GM04503 (cell line): Measurements from ENCODE around the gene DISC1.
A peak's percentile ranks its signal among the peaks of the same experiment; 100 is the strongest.
"Not testable (repeated sequence)": the region's sequence is repeated elsewhere in the genome, so short reads cannot be mapped to it uniquely, and the experiment has no call there.

Experiments
- DNase-seq: peaks from one replicate; pipeline ENCODE4 v3.0.0-alpha.2; 2012; ENCODE audit warnings: low read depth

DISC1 gene

GRCh38 chr1:231626535-231626950 lies at the start of gene DISC1:
Gene DISC1 (plus strand): TSS chr1:231626790. CDS start chr1:231626868, 78 bp downstream.
- DNase-seq: no peak

- no peak for DNase-seq
These were observed 49.5 kb upstream of the DISC1 start for GRCh38 chr1:231576804-231577718.

- DNase-seq: no peak
These were observed 45.7 kb upstream of the DISC1 start for GRCh38 chr1:231580874-231581273.

DNA sequence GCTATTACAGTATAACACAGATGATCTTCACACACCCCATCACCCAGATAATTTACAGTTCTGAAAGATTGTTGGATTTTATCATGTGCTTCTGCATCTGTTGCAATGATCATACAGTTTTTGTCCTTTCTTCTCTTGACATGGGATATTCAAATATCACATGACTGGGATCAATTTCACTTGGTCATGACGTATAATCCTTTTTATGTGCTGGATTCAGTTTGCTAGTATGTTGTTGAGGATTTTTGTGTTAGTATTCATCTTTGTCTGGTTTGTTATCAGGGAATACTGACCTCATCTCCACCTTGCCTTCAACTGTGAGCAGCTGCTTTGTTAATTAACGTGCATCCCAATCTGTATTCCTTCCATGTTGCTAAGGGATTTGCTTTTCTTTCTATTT lies 44.7 kb upstream of the DISC1 start:
- DNase-seq: no peak

DNA sequence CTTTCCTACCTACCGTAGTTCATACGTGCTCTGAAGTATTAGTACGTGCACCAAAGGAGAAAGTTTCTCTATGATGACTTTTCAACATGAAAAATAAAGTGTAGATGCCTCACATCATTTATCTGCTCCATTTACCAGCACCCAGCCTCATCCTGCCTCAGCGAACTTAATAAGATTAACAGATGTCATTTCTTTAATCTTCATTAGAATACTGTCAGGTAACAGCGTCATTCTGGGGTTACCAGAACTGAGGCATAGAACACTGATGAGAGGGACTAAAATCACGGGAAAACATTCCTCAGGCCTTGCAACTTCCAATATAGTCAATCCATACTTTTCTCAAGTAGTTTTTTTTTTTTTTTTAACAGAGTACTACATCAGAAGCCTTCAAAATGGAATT lies 43.2 kb upstream of the DISC1 start:
- no peak for DNase-seq

- peak; percentile 22 for DNase-seq
These were observed 42.5 kb upstream of the DISC1 start for GRCh38 chr1:231584117-231584516.

GRCh38 chr1:231584921-231585320 lies 41.7 kb upstream of the DISC1 start:
- no peak for DNase-seq

GRCh38 chr1:231590453-231591198 lies 36.0 kb upstream of the DISC1 start:
- peak; percentile 21 for DNase-seq

GRCh38 chr1:231591466-231591865 lies 35.1 kb upstream of the DISC1 start:
- no peak for DNase-seq

DNA sequence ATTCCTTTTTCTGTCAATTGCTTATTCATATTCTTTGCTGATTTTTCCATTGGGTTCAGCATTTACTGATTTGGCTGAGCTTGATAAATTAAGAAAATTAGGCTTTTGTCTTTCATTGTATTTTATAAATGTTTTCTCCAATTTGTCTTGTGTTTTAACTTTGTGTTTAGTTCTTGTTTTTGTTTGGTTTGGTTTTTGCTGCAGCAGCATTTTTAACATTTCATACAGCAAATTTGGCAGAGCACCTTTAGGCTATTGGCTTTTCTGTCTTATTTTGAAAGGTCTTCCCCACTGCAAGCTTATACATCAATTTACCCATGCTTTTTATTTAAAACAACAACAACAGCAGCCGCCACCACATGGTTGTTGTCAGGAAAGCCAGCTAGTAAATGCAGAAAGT lies 33.8 kb upstream of the DISC1 start:
- no peak for DNase-seq

- not testable (repeated sequence) for DNase-seq
These were observed 33.3 kb upstream of the DISC1 start for GRCh38 chr1:231593264-231593663.

- no peak for DNase-seq
These were observed 32.5 kb upstream of the DISC1 start for GRCh38 chr1:231594123-231594522.

DNA sequence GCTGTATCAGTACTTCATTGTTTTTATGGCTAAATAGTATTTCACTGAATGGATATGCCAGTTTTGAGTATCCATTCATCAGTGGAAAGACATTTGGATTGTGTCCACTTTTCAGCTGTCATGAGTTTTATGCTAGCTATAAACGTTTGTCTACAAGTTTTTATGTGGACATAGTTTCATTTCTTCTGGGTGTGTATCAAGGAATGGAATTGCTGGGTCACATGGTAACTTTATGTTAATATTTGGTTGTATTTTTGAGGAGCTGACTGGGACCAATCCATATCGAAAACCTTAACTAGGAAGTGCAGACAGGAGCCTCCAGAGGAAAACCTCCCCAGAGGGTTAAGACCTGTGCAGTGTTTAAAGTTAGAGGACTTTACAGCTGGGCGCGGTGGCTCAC lies 31.8 kb upstream of the DISC1 start:
- no peak for DNase-seq

DNA sequence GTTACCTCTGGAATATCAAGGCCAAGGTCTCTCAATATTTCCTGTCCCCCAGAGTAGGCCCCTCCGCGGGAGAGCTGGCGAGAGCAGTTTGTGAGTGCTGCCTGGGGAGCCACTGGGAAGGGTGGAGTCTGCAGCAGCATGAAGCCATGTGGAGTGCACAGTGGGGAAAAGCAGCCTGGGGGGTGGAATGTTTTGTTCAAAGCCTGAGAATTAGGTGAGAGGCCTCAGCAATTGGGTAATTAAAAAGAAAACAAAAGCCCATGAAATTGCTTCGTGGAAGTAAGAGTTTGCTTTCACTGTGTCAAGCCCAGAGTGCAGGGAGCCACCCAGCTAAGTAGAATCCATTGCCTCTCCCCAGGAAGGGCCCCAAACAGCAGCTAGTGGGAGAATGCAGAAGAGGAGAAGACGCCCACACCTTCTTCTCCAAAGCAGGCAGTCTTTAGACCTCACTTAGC lies 30.2 kb upstream of the DISC1 start:
- DNase-seq: no peak

- DNase-seq: no peak
These were observed 28.6 kb upstream of the DISC1 start for GRCh38 chr1:231597971-231598370.

- peak; percentile 11 for DNase-seq
These were observed 26.1 kb upstream of the DISC1 start for GRCh38 chr1:231600458-231600976.

- DNase-seq: no peak
These were observed 24.5 kb upstream of the DISC1 start for GRCh38 chr1:231601824-231602672.

- DNase-seq: no peak
These were observed 24.0 kb upstream of the DISC1 start for GRCh38 chr1:231602673-231602984.

- no peak for DNase-seq
These were observed 22.9 kb upstream of the DISC1 start for GRCh38 chr1:231603598-231604275.

DNA sequence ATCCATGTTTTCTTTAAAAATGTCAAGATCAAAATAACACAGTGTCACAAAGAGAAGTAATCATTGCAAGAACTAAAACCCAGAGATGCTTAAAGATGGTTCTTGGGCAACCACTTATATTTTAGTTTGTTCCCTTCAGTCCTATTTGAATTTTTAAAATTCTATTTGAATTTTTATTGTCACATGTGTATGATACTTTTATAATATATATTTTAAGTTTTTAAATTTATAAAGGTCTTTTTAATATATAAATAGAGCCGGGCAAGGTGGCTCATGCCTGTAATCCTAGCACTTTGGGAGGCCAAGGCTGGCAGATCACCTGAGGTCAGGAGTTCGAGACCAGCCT lies 22.3 kb upstream of the DISC1 start:
- DNase-seq: no peak
